Thyroid gland (tissue), 4 donors: Measurements from ENCODE around the gene CARHSP1. TPM values are rescaled to one million over a fixed set of nuclear protein-coding genes. Genes with fewer than 3 reads are reported as not detected.

Source experiments
- DNase-seq, 2 donors: peaks; one replicate each; pipeline ENCODE4 v3.0.0-alpha.2; 2019
- H3K27ac ChIP-seq, 3 donors: fragments of 200-600 bp; sonication (generic); 1 replicate in 2 of 3; 2 replicates in 1 of 3; pipeline ENCODE4 v1.5.1; 2016 to 2019; ENCODE audit warnings: mild to moderate bottlenecking in 1 of 3, moderate library complexity in 1 of 3
- H3K27me3 ChIP-seq: fragments of 200-600 bp; sonication (generic); one replicate; pipeline ENCODE4 v1.5.1; 2019
- H3K36me3 ChIP-seq, 2 donors: fragments of 200-600 bp; sonication (generic); one replicate each; pipeline ENCODE4 v1.5.1; 2016 to 2019
- H3K4me1 ChIP-seq, 2 donors: fragments of 200-600 bp; sonication (generic); one replicate each; pipeline ENCODE4 v1.5.1; 2017 to 2019
- H3K4me3 ChIP-seq, 3 donors: fragments of 200-600 bp; sonication (generic); replicated peaks in 1 of 3; 1 replicate in 2 of 3; 2 replicates in 1 of 3; pipeline ENCODE4 v1.5.1; 2016; ENCODE audit warnings: mild to moderate bottlenecking in 1 of 3
- H3K9me3 ChIP-seq: fragments of 200-600 bp; sonication (generic); one replicate; pipeline ENCODE4 v1.5.1; 2017
- CTCF ChIP-seq, 6 experiments: fragments of 200-600 bp in 3 of 6; fragments of 450-650 bp in 3 of 6; sonication (generic) in 3 of 6; IDR thresholded peaks; one replicate each; pipeline ENCODE4 v1.5.1; 2016 to 2019; ENCODE audit warnings: antibody characterized with exemption in 6 of 6, mild to moderate bottlenecking in 2 of 6, inconsistent platforms in 1 of 6, moderate library complexity in 1 of 6
- POLR2A ChIP-seq, 2 donors: fragments of 450-650 bp; IDR thresholded peaks; one replicate each; pipeline ENCODE4 v1.6.1; 2017; ENCODE audit warnings: antibody characterized with exemption in 2 of 2, mild to moderate bottlenecking in 2 of 2, moderate library complexity in 1 of 2
- WGBS, 2 donors: methylation state at CpG; one replicate each; pipeline ENCODE4 v1.1.5; 2017; 5-methylcytosine and 5-hydroxymethylcytosine counted together
- intact Hi-C: fragments of 100-400 bp; cut with DNase I; formaldehyde crosslinking; loops from one replicate; pipeline ENCODE4 v1.15.1; 2023
- total RNA-seq, 4 donors: library from RNA; depleted of rRNA; stranded (reverse); fragments of >200 nt; gene quantifications; one replicate each; pipeline ENCODE4 v1.2.3, GENCODE V29; 2016

CARHSP1 gene
- total RNA-seq, 4 donors from 2014 or later: 43.4 to 67.5 (median 61.1) TPM

GRCh38 chr16:8893426-8893825 is 24.6 kb upstream of the CARHSP1 start:
- intact Hi-C loops: loop anchor here (5.0 kb wide), 1 partner anchor 326 kb away; no protein-coding TSS in a partner anchor
- Histone ChIP-seq H3K27me3 (no peaks in the 10 kb centered on the region), H3K9me3 (no peaks in the 10 kb centered on the region), H3K4me1 (no peaks in the 10 kb centered on the region), H3K36me3 (peaks cover 67 to 70% of the 10 kb centered on the region in 2 donors), H3K4me3 (no peak overlapping the region), H3K27ac (no peak overlapping the region)
- 84 to 85% methylated on average over 9 of the region's 9 CpGs for WGBS, 2 donors
- no peak for DNase-seq
- no peak for TF ChIP-seq CTCF (IDR thresholded peaks at IDR 0.05)
- TF ChIP-seq POLR2A (IDR thresholded peaks at IDR 0.05): no peak

- no peak for DNase-seq
- H3K9me3 ChIP-seq: no peaks in the 10 kb centered on the region
- H3K36me3 ChIP-seq: peaks cover 56 to 59% of the 10 kb centered on the region in 2 donors
- no peak overlapping the region for H3K4me3 ChIP-seq
- no peak overlapping the region for H3K27ac ChIP-seq
- H3K4me1 ChIP-seq: peaks cover 0 to 3% of the 10 kb centered on the region in 2 donors
- intact Hi-C loops: loop anchor here (5.0 kb wide), 1 partner anchor 325 kb away; no protein-coding TSS in a partner anchor
- no peaks in the 10 kb centered on the region for H3K27me3 ChIP-seq
- TF ChIP-seq CTCF (IDR thresholded peaks at IDR 0.05) (no peak), POLR2A (IDR thresholded peaks at IDR 0.05) (no peak)
- 79 to 86% methylated on average over 14 to 16 of the region's 16 CpGs for WGBS, 2 donors
These were observed 23.3 kb upstream of the CARHSP1 start for GRCh38 chr16:8892101-8892575.

- intact Hi-C loops: loop anchor here (5.0 kb wide), 1 partner anchor 323 kb away; no protein-coding TSS in a partner anchor
- H3K27ac ChIP-seq: no peak overlapping the region
- H3K36me3 ChIP-seq: peaks cover 40 to 43% of the 10 kb centered on the region in 2 donors
- no peaks in the 10 kb centered on the region for H3K9me3 ChIP-seq
- no peak for DNase-seq
- WGBS, 2 donors: 87 to 94% methylated on average over 5 of the region's 5 CpGs
- no peak overlapping the region for H3K4me3 ChIP-seq
- peaks cover 0 to 12% of the 10 kb centered on the region in 2 donors for H3K4me1 ChIP-seq
- TF ChIP-seq CTCF (IDR thresholded peaks at IDR 0.05): no peak
- no peak for TF ChIP-seq POLR2A (IDR thresholded peaks at IDR 0.05)
- H3K27me3 ChIP-seq: no peaks in the 10 kb centered on the region
These were observed 21.7 kb upstream of the CARHSP1 start for GRCh38 chr16:8890549-8890921.

GRCh38 chr16:8889893-8890548 is 21.2 kb upstream of the CARHSP1 start:
- Histone ChIP-seq H3K36me3 (peaks cover 35 to 38% of the 10 kb centered on the region in 2 donors), H3K27me3 (no peaks in the 10 kb centered on the region), H3K4me3 (no peak overlapping the region), H3K9me3 (no peaks in the 10 kb centered on the region), H3K4me1 (peaks cover 0 to 12% of the 10 kb centered on the region in 2 donors), H3K27ac (no peak overlapping the region)
- no peak for TF ChIP-seq POLR2A (IDR thresholded peaks at IDR 0.05)
- no peak for TF ChIP-seq CTCF (IDR thresholded peaks at IDR 0.05)
- no peak for DNase-seq
- WGBS, 2 donors: 84% methylated on average over 14 of the region's 14 CpGs
- intact Hi-C loops: loop anchor here (5.0 to 10.0 kb wide), 3 partner anchors 37 to 323 kb away; partner anchors contain the start of gene USP7
